H1 (cell line): ENCODE data around the gene SECISBP2L. TPM values are rescaled to one million over a fixed set of nuclear protein-coding genes. Genes with fewer than 3 reads are reported as not detected.

ENCODE experiments used
- CTCF ChIA-PET: fragments of 300-600 bp; sonication (Branson Sonifier 250); formaldehyde crosslinking; loops from one replicate; lab custom pipeline; 2021; ENCODE audit not compliant: partially characterized antibody; lab: Charles Lee
- POLR2A ChIA-PET: fragments of 300-600 bp; sonication (Branson Sonifier 250); formaldehyde crosslinking; loops from one replicate; lab custom pipeline; 2021; ENCODE audit warnings: inconsistent platforms; ENCODE audit not compliant: partially characterized antibody; lab: Charles Lee
- DNase-seq, 2 experiments: peaks; one replicate each; pipeline versions ENCODE4 v3.0.0 to v3.0.0-alpha.2; 2010 to 2022; ENCODE audit warnings: low spot score in 2 of 2, low read depth in 1 of 2, mixed read lengths in 1 of 2
- FAIRE-seq: peaks from 2 replicates; lab custom pipeline; 2011; peaks lifted over from hg19 to GRCh38; lab: Jason Lieb, UNC
- H2AFZ ChIP-seq: 2 replicates; pipeline ENCODE4 v1.8.1; 2012; ENCODE audit warnings: low read length, inconsistent platforms
- H2AK5ac ChIP-seq: 2 replicates; pipeline ENCODE4 v1.6.1; 2013; ENCODE audit warnings: low read depth, low read length
- H2BK120ac ChIP-seq: replicated peaks from 2 replicates; pipeline ENCODE3; 2013; ENCODE audit warnings: low read depth, low read length, inconsistent platforms
- H2BK12ac ChIP-seq: 2 replicates; pipeline ENCODE4 v1.6.1; 2013; ENCODE audit warnings: low read depth, low read length
- H2BK15ac ChIP-seq: 2 replicates; pipeline ENCODE4 v1.6.1; 2013; ENCODE audit warnings: low read length
- H2BK20ac ChIP-seq: 2 replicates; pipeline ENCODE4 v1.6.1; 2013; ENCODE audit warnings: low read length
- H2BK5ac ChIP-seq: 2 replicates; pipeline ENCODE4 v1.6.1; 2013; ENCODE audit warnings: low read depth, low read length
- H3K14ac ChIP-seq: 2 replicates; pipeline ENCODE4 v1.6.1; 2013; ENCODE audit warnings: inconsistent platforms; ENCODE audit not compliant: insufficient read length
- H3K18ac ChIP-seq: 2 replicates; pipeline ENCODE4 v1.6.1; 2013; ENCODE audit warnings: low read length; ENCODE audit errors: extremely low read depth
- H3K23ac ChIP-seq: 2 replicates; pipeline ENCODE4 v1.6.1; 2013; ENCODE audit warnings: inconsistent platforms; ENCODE audit not compliant: insufficient read length
- H3K23me2 ChIP-seq: 2 replicates; pipeline ENCODE4 v1.6.1; 2013; ENCODE audit warnings: low read depth, low read length
- H3K27ac ChIP-seq: 2 replicates; pipeline ENCODE4 v1.6.1; 2011; ENCODE audit warnings: low read depth, low read length, inconsistent platforms
- H3K27me3 ChIP-seq, 4 experiments: replicated peaks in 1 of 4; 1 replicate in 1 of 4; 2 replicates in 3 of 4; pipeline versions ENCODE4 v1.6.1 to v1.8.1; 2011 to 2013; ENCODE audit warnings: low read length in 3 of 4, mild to moderate bottlenecking in 3 of 4, inconsistent platforms in 2 of 4, mixed read lengths in 2 of 4, moderate library complexity in 1 of 4; ENCODE audit not compliant: control insufficient read depth in 3 of 4, insufficient read depth in 3 of 4; ENCODE audit errors: extremely low read depth in 1 of 4
- H3K36me3 ChIP-seq, 4 experiments: 2 replicates each; pipeline versions ENCODE4 v1.6.1 to v1.8.1; 2011 to 2013; ENCODE audit warnings: mild to moderate bottlenecking in 4 of 4, low read length in 3 of 4, moderate library complexity in 2 of 4, control low read depth in 1 of 4, inconsistent platforms in 1 of 4; ENCODE audit not compliant: insufficient read depth in 4 of 4, control insufficient read depth in 2 of 4
- H3K4ac ChIP-seq: replicated peaks from 2 replicates; pipeline ENCODE3; 2013; ENCODE audit warnings: low read length, low read depth, mixed read lengths, inconsistent platforms; ENCODE audit not compliant: insufficient read length
- H3K4me1 ChIP-seq, 4 experiments: replicated peaks in 1 of 4; 1 replicate in 1 of 4; 2 replicates in 3 of 4; pipeline versions ENCODE4 v1.6.1 to v1.8.1; 2011 to 2013; ENCODE audit warnings: low read length in 3 of 4, inconsistent platforms in 2 of 4, mixed read lengths in 1 of 4; ENCODE audit not compliant: insufficient read depth in 4 of 4, control insufficient read depth in 3 of 4
- H3K4me2 ChIP-seq, 2 experiments: 2 replicates each; pipeline versions ENCODE4 v1.6.1 to v1.8.1; 2011 to 2013; ENCODE audit warnings: low read depth in 2 of 2, low read length in 2 of 2, control low read depth in 1 of 2, inconsistent platforms in 1 of 2, mild to moderate bottlenecking in 1 of 2; ENCODE audit not compliant: insufficient read depth in 1 of 2
- H3K4me3 ChIP-seq, 4 experiments: fragments of 200-600, 300-600 bp in 1 of 4; sonication (generic), shearing (Covaris generic), sonication (Bioruptor Twin) in 1 of 4; 2 replicates each; pipeline versions ENCODE4 v1.5.1 to v1.8.1; 2011 to 2016; ENCODE audit warnings: low read length in 4 of 4, low read depth in 3 of 4, control low read depth in 2 of 4, inconsistent platforms in 2 of 4, mild to moderate bottlenecking in 2 of 4, mixed read lengths in 1 of 4, moderate library complexity in 1 of 4; ENCODE audit not compliant: insufficient read depth in 2 of 4; ENCODE audit errors: extremely low read depth in 1 of 4
- H3K56ac ChIP-seq: replicated peaks from 2 replicates; pipeline ENCODE3; 2013; ENCODE audit warnings: low read depth, mild to moderate bottlenecking, mixed read lengths, low read length, inconsistent platforms; ENCODE audit not compliant: insufficient read length
- H3K79me1 ChIP-seq: 2 replicates; pipeline ENCODE4 v1.6.1; 2013; ENCODE audit warnings: low read depth, low read length, control low read depth
- H3K79me2 ChIP-seq, 2 experiments: 2 replicates each; pipeline versions ENCODE4 v1.6.1 to v1.8.1; 2012 to 2013; ENCODE audit warnings: low read length in 2 of 2, mild to moderate bottlenecking in 2 of 2, inconsistent platforms in 1 of 2; ENCODE audit not compliant: insufficient read depth in 2 of 2, control insufficient read depth in 1 of 2
- H3K9ac ChIP-seq, 4 experiments: replicated peaks in 1 of 4; 1 replicate in 1 of 4; 2 replicates in 3 of 4; pipeline versions ENCODE4 v1.6.1 to v1.8.1; 2011 to 2013; ENCODE audit warnings: low read depth in 3 of 4, low read length in 3 of 4, control low read depth in 2 of 4, mild to moderate bottlenecking in 2 of 4, moderate library complexity in 2 of 4, inconsistent platforms in 1 of 4; ENCODE audit errors: extremely low read depth in 1 of 4
- H3K9me3 ChIP-seq, 2 experiments: 2 replicates each; pipeline versions ENCODE4 v1.6.1 to v1.8.1; 2012 to 2013; ENCODE audit warnings: mild to moderate bottlenecking in 2 of 2, moderate library complexity in 2 of 2, control low read depth in 1 of 2, inconsistent platforms in 1 of 2, low read depth in 1 of 2, low read length in 1 of 2, mixed read lengths in 1 of 2; ENCODE audit not compliant: insufficient read depth in 2 of 2
- H4K20me1 ChIP-seq, 2 experiments: replicated peaks in 1 of 2; 2 replicates each; pipeline versions ENCODE3 to v1.8.1; 2011 to 2013; ENCODE audit warnings: inconsistent platforms in 2 of 2, low read length in 2 of 2, mild to moderate bottlenecking in 1 of 2; ENCODE audit not compliant: insufficient read depth in 2 of 2, control insufficient read depth in 1 of 2
- H4K5ac ChIP-seq: 2 replicates; pipeline ENCODE4 v1.6.1; 2013; ENCODE audit warnings: low read length, low read depth, mixed read lengths, inconsistent platforms; ENCODE audit not compliant: insufficient read length
- H4K8ac ChIP-seq: 2 replicates; pipeline ENCODE4 v1.8.0; 2013; ENCODE audit warnings: mild to moderate bottlenecking, moderate library complexity, low read length, inconsistent platforms; ENCODE audit not compliant: insufficient read depth; ENCODE audit errors: extremely low read depth
- H4K91ac ChIP-seq: replicated peaks from 2 replicates; pipeline ENCODE3; 2013; ENCODE audit warnings: low read length, mixed read lengths, inconsistent platforms; ENCODE audit not compliant: insufficient read length
- ATF2 ChIP-seq: IDR thresholded peaks from 2 replicates; pipeline ENCODE4 v1.6.1; 2012; ENCODE audit warnings: low read length, inconsistent platforms
- SP1 ChIP-seq: IDR thresholded peaks from 2 replicates; pipeline ENCODE4 v1.6.1; 2011; ENCODE audit warnings: low read depth, low read length
- SP2 ChIP-seq: IDR thresholded peaks from 2 replicates; pipeline ENCODE4 v1.6.1; 2012; ENCODE audit warnings: mild to moderate bottlenecking, low read length, inconsistent platforms
- USF2 ChIP-seq: IDR thresholded peaks from 2 replicates; pipeline ENCODE4 v1.6.1; 2011; ENCODE audit warnings: low read length, improper control_type of control experiment
- YY1 ChIP-seq: IDR thresholded peaks from 2 replicates; pipeline ENCODE4 v1.6.1; 2011; ENCODE audit warnings: low read depth, mild to moderate bottlenecking, low read length
- WGBS, 2 experiments: shearing (Covaris generic) in 1 of 2; methylation state at CpG; one replicate each; pipeline versions ENCODE4 v1.1.6 to v1.1.7; 2013 to 2015; ENCODE audit warnings: low lambda C conversion rate in 2 of 2, mixed read lengths in 2 of 2, inconsistent platforms in 1 of 2, low coverage in 1 of 2, missing lambda C conversion rate in 1 of 2; ENCODE audit not compliant: insufficient replicate concordance in 2 of 2, insufficient coverage in 1 of 2, insufficient read length in 1 of 2; ENCODE audit errors: extremely low coverage in 1 of 2, missing lambda C conversion rate in 1 of 2; 5-methylcytosine and 5-hydroxymethylcytosine counted together
- polyA plus RNA-seq, 7 experiments: library from polyadenylated mRNA; depleted of rRNA in 3 of 7; stranded (reverse) in 5 of 7; unstranded in 2 of 7; fragments of >200 nt in 5 of 7; fragments of 200-250 nt in 2 of 7; gene quantifications; 1 replicate in 5 of 7; 2 replicates in 1 of 7; 4 replicates in 1 of 7; pipeline versions ENCODE4 v1.2.1 to v1.2.3, GENCODE V29; 2011 to 2013; ENCODE audit warnings: missing spikeins in 2 of 7, mixed read lengths in 2 of 7
- total RNA-seq: library from RNA; stranded (reverse); fragmentation: NEBNext Ultra II Directional; extraction: Animal tissue kit (Norgen Biotek cat#: 25700); gene quantifications from 2 replicates; pipeline ENCODE4 v1.2.1, GENCODE V29; 2021

SECISBP2L gene
- total and polyA plus RNA-seq, 2 of the 8 experiments (the other 6 are each of a cell fraction or from before 2014, with no cell fraction given), result 7.6 to 22.8 TPM

GRCh38 chr15:49064884-49065283 lies 18.6 kb upstream of the SECISBP2L start:
- no peak overlapping the region for H4K8ac ChIP-seq
- no peak overlapping the region for H3K56ac ChIP-seq
- ChIA-PET POLR2A (no interaction called here), CTCF (interaction anchor here (0.7 to 1.0 kb wide), 2 partner anchors 51 to 60 kb away, joined by 3 to 4 read pairs; no protein-coding TSS in a partner anchor)
- H3K4me2 ChIP-seq, result no peak overlapping the region
- H2BK20ac ChIP-seq, result no peak overlapping the region
- H3K9ac ChIP-seq, result no peak overlapping the region
- no peak overlapping the region for H3K27ac ChIP-seq
- H3K79me1 ChIP-seq, result no peaks in the 10 kb centered on the region
- H3K14ac ChIP-seq, result no peak overlapping the region
- H3K4me3 ChIP-seq, result no peak overlapping the region
- 86% methylated on average over 3 of the region's 3 CpGs; no CpG with 5 or more reads in 1 of the 2 experiments for WGBS, 2 experiments
- H3K23me2 ChIP-seq, result no peaks in the 10 kb centered on the region
- H3K4me1 ChIP-seq, result peaks cover 0 to 13% (median 7%) of the 10 kb centered on the region in 4 experiments; a peak in 6 of 7 replicates
- no peak overlapping the region for H2AK5ac ChIP-seq
- H4K5ac ChIP-seq, result no peak overlapping the region
- no peak overlapping the region for H2BK5ac ChIP-seq
- no peaks in the 10 kb centered on the region for H3K36me3 ChIP-seq
- H4K20me1 ChIP-seq, result no peaks in the 10 kb centered on the region
- H4K91ac ChIP-seq, result no peak overlapping the region
- H3K27me3 ChIP-seq, result no peaks in the 10 kb centered on the region
- no peak overlapping the region for H2AFZ ChIP-seq
- no peak overlapping the region for H3K18ac ChIP-seq
- DNase-seq (no peak), FAIRE-seq (no peak)
- H3K79me2 ChIP-seq, result no peaks in the 10 kb centered on the region
- no peak overlapping the region for H2BK15ac ChIP-seq
- H3K9me3 ChIP-seq, result no peaks in the 10 kb centered on the region
- H3K4ac ChIP-seq, result no peak overlapping the region
- H2BK12ac ChIP-seq, result no peak overlapping the region
- TF ChIP-seq USF2, result no peak
- no peak for TF ChIP-seq YY1
- TF ChIP-seq ATF2, result no peak
- no peak for TF ChIP-seq SP1
- TF ChIP-seq SP2, result no peak
- H3K23ac ChIP-seq, result no peak overlapping the region
- H2BK120ac ChIP-seq, result no peak overlapping the region
